Measurements from ENCODE around the gene SCRT2. TPM values are rescaled to one million over a fixed set of nuclear protein-coding genes. Genes with fewer than 3 reads are reported as not detected.

The SCRT2 gene
- total RNA-seq, 1 experiment from 2014 or later, result not detected

DNA sequence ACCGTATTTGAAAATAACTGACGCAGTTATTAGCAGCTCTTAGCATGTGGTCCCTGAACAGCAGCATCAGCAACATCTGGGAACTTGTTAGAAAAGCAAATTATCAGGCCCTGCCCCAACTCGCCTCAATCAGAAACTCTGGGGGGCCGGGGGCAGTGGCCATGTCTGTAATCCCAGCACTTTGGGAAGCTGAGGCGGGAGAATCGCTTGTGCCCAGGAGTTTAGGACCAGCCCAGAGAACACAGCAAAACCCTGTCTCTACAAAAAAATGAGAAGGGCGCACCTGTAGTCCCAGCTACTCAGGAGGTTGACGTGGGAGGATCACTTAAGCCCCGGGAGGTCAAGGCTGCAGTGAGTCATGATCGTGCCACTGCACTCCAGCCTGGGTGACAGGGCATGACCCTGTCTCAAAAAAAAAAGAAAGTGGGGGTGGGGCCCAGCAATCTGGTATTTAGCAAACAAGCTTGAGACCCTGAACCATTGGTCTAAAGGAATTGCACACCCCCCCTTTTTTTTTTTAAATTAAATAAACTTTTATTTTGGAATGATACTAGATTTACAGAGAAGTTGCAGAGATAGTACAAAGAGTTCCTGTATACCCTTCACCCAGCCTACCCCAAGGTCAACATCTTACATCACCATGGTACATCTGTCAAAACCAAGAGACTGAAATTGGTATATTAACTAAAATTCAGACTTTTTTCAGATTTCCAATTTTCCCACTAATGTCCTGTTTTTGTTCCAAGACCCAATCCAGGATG lies 29.3 kb downstream of the SCRT2 start:
- DNase-seq (ENCODE audit: low read depth, low spot score) (no peak), ATAC-seq (peak; percentile 16; the same call in 1 of the 2 replicates)
- BruUV-seq (replicated peaks), result no TSS peak
- peak overlapping the region; percentile 16; the same call in 1 of the 2 replicates for H3K27ac ChIP-seq (ENCODE audit: low read depth, low read length)
- H3K4me3 ChIP-seq (replicated peaks in 1 of 2; ENCODE audit: low read depth in 1 of 2, low read length in 2 of 2), result no peak overlapping the region
- intact Hi-C loops (cut with micrococcal nuclease), result no loop called here
- H2AFZ ChIP-seq (ENCODE audit: low read depth, low read length, poor library complexity, severe bottlenecking), result no peak overlapping the region
- peaks cover 4 to 17% of the 10 kb centered on the region in 2 experiments; a peak in 2 of 4 replicates for H3K9me3 ChIP-seq (ENCODE audit: control insufficient read depth in 1 of 2, insufficient read depth in 1 of 2, low read depth in 1 of 2, low read length in 2 of 2)
- peaks cover 13 to 36% of the 10 kb centered on the region in 2 experiments for H3K4me1 ChIP-seq (ENCODE audit: control insufficient read depth in 1 of 2, insufficient read depth in 2 of 2, low read length in 2 of 2)
- H3K27me3 ChIP-seq (ENCODE audit: insufficient read depth, low read length), result no peaks in the 10 kb centered on the region
- ChIA-PET POLR2A (interaction anchor here (0.6 to 1.8 kb wide), 6 partner anchors 14 to 284 kb away, joined by 3 to 6 read pairs (median 5); no protein-coding TSS in a partner anchor), CTCF (interaction anchor here (0.6 to 2.6 kb wide), 23 partner anchors 8 to 405 kb away, joined by 3 to 29 read pairs (median 4); partner anchors contain the start of genes CSNK2A1, SLC52A3 and TCF15), RAD21 (ENCODE audit: low non-redundant PET in 1 of 2, low total read pairs in 2 of 2, uncharacterized antibody in 2 of 2, unreplicated experiment in 2 of 2) (interaction anchor here (1.0 to 1.1 kb wide), 2 partner anchors 44 to 85 kb away, joined by 3 to 4 read pairs; no protein-coding TSS in a partner anchor)
- no peaks in the 10 kb centered on the region for H3K9me2 ChIP-seq (ENCODE audit: insufficient read depth)
- peaks cover 18 to 42% of the 10 kb centered on the region in 2 experiments for H3K36me3 ChIP-seq (ENCODE audit: control insufficient read depth in 1 of 2, insufficient read depth in 2 of 2, low read length in 2 of 2)
- peak overlapping the region; percentile 21 for H3K4me2 ChIP-seq (ENCODE audit: low read length)
- H3K79me2 ChIP-seq (ENCODE audit: insufficient read depth, low read length), result peaks cover 48% of the 10 kb centered on the region
- peaks cover 3% of the 10 kb centered on the region; the same call in 1 of the 2 replicates for H4K20me1 ChIP-seq (ENCODE audit: insufficient read depth)
- no peak overlapping the region for H3K9ac ChIP-seq (ENCODE audit: low read length)
- no peak for TF ChIP-seq CEBPB (IDR thresholded peaks at IDR 0.05; ENCODE audit: low read depth)
- TF ChIP-seq EGR1 (IDR thresholded peaks at IDR 0.05; ENCODE audit: low read depth), result 0 out of 2 replicates have a peak, but pooled peaks have one; percentile 21

DNA sequence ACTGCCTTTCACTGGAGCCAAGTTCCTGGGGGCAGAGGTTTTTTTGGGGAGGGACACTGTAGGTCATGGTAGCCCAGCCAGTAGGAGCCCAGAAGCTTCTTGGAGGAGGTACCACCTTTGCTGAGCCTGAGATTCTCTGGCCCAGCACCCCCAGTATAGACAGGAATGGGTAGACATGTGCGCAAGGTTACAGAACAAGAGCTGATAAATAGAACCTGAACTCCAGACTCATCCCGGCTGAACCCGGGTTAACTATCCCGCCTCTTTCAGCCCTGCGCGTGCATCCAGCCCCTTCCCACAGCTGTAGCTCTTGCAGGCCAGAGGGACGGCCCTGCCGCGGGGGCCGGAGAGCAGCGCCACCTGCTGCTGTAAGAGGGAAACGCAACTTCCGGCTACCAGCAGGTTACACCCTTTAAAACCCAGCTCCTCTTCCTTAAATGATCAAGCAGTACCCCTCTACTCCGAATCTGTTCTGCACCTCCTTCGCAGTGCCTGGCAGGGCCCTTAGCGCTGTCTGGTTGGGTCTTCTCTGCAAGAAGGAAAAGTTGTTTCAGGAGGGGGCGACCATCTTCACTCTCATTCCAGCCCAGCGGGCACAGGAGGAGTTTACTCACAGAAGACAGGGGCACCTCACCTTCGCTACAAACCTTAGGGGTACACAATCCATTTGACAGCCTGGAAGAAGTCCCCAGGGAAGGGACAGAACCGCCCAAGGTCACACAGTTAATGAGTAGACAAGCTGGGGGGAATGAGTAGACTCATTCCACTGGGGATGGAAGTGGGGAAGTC lies 30.1 kb downstream of the SCRT2 start:
- peak overlapping the region; percentile 21 for H3K4me2 ChIP-seq (ENCODE audit: low read length)
- POLR2A ChIA-PET, result interaction anchor here (0.7 to 1.8 kb wide), 7 partner anchors 15 to 646 kb away, joined by 3 to 6 read pairs (median 5); no protein-coding TSS in a partner anchor

More for the DNA sequence above, 30.1 kb downstream of the SCRT2 start:
- Histone ChIP-seq H4K20me1 (ENCODE audit: insufficient read depth) (peaks cover 3% of the 10 kb centered on the region; the same call in 1 of the 2 replicates), H3K9me3 (ENCODE audit: control insufficient read depth in 1 of 2, insufficient read depth in 1 of 2, low read depth in 1 of 2, low read length in 2 of 2) (peaks cover 4 to 17% of the 10 kb centered on the region in 2 experiments; a peak in 2 of 4 replicates), H3K27me3 (ENCODE audit: insufficient read depth, low read length) (no peaks in the 10 kb centered on the region), H3K4me3 (replicated peaks in 1 of 2; ENCODE audit: low read depth in 1 of 2, low read length in 2 of 2) (no peak overlapping the region), H2AFZ (ENCODE audit: low read depth, low read length, poor library complexity, severe bottlenecking) (no peak overlapping the region), H3K4me1 (ENCODE audit: control insufficient read depth in 1 of 2, insufficient read depth in 2 of 2, low read length in 2 of 2) (peaks cover 13 to 32% of the 10 kb centered on the region in 2 experiments), H3K9ac (ENCODE audit: low read length) (no peak overlapping the region), H3K27ac (ENCODE audit: low read depth, low read length) (peak overlapping the region; percentile 16), H3K79me2 (ENCODE audit: insufficient read depth, low read length) (peaks cover 40% of the 10 kb centered on the region), H3K36me3 (ENCODE audit: control insufficient read depth in 1 of 2, insufficient read depth in 2 of 2, low read length in 2 of 2) (peaks cover 18 to 35% of the 10 kb centered on the region in 2 experiments), H3K9me2 (ENCODE audit: insufficient read depth) (no peaks in the 10 kb centered on the region)
- ChIA-PET CTCF (interaction anchor here (0.6 to 2.6 kb wide), 25 partner anchors 9 to 404 kb away, joined by 3 to 29 read pairs (median 4); partner anchors contain the start of genes CSNK2A1, SCRT2, SLC52A3 and TCF15), RAD21 (ENCODE audit: low non-redundant PET in 1 of 2, low total read pairs in 2 of 2, uncharacterized antibody in 2 of 2, unreplicated experiment in 2 of 2) (interaction anchor here (1.0 to 1.1 kb wide), 4 partner anchors 42 to 85 kb away, joined by 3 to 6 read pairs (median 4); no protein-coding TSS in a partner anchor)
- TF ChIP-seq POLR2AphosphoS5 (IDR thresholded peaks at IDR 0.05; ENCODE audit: low read depth, low read length) (peak; percentile 14; the same call in 1 of the 2 replicates), EZH2phosphoT487 (IDR thresholded peaks at IDR 0.05; ENCODE audit: borderline replicate concordance) (no peak), POLR2A (IDR thresholded peaks at IDR 0.05; ENCODE audit: borderline replicate concordance, extremely low read depth, insufficient read depth, insufficient read length) (no peak), CTCF (IDR thresholded peaks at IDR 0.05 in 2 of 3, conservative IDR thresholded peaks at IDR 0.05 in 1 of 3; ENCODE audit: borderline replicate concordance in 1 of 3, insufficient read depth in 1 of 3, low read depth in 2 of 3, low read length in 2 of 3) (peak; percentile 78 to 94 (median 93)), RAD21 (IDR thresholded peaks at IDR 0.05; ENCODE audit: low read depth) (peak; percentile 84), ZFX (IDR thresholded peaks at IDR 0.05) (no peak), EZH2 (IDR thresholded peaks at IDR 0.05) (no peak)
- TF ChIP-seq, protein P1, sequence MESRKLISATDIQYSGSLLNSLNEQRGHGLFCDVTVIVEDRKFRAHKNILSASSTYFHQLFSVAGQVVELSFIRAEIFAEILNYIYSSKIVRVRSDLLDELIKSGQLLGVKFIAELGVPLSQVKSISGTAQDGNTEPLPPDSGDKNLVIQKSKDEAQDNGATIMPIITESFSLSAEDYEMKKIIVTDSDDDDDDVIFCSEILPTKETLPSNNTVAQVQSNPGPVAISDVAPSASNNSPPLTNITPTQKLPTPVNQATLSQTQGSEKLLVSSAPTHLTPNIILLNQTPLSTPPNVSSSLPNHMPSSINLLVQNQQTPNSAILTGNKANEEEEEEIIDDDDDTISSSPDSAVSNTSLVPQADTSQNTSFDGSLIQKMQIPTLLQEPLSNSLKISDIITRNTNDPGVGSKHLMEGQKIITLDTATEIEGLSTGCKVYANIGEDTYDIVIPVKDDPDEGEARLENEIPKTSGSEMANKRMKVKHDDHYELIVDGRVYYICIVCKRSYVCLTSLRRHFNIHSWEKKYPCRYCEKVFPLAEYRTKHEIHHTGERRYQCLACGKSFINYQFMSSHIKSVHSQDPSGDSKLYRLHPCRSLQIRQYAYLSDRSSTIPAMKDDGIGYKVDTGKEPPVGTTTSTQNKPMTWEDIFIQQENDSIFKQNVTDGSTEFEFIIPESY (IDR thresholded peaks at IDR 0.05; ENCODE audit: extremely low read depth, insufficient replicate concordance, low read length), result no peak
- intact Hi-C loops (cut with micrococcal nuclease), result loop anchor here (1.0 to 2.0 kb wide), 2 partner anchors 84 to 291 kb away; no protein-coding TSS in a partner anchor
- ATAC-seq (peak; percentile 88), DNase-seq (ENCODE audit: low read depth, low spot score) (peak; percentile 41)
- no TSS peak for BruUV-seq (replicated peaks)

Data from HCT116 (cell line).